ENCODE measurements around the gene XIRP2.

- no peak for TF ChIP-seq CTCF (IDR thresholded peaks at IDR 0.05)
- no peak for TF ChIP-seq POLR2A (IDR thresholded peaks at IDR 0.05)
Observed at GRCh38 chr2:167133614-167134013, 245.3 kb downstream of the XIRP2 start.
